GM21515 (cell line): Measurements from ENCODE around the gene GNAT3.

Experiments used
- ATAC-seq: cut with Tn5 transposase; IDR thresholded peaks from one replicate; pipeline ENCODE4 v1.9.1; 2021; ENCODE audit not compliant: unreplicated experiment

Gene GNAT3

GRCh38 chr7:80505900-80506500 is 5.9 kb downstream of the GNAT3 start:
- no peak for ATAC-seq

- no peak for ATAC-seq
Measured at GRCh38 chr7:80500325-80500724, 11.5 kb downstream of the GNAT3 start.

- no peak for ATAC-seq
Measured at GRCh38 chr7:80499350-80499953, 12.4 kb downstream of the GNAT3 start.

- ATAC-seq = no peak
Measured at GRCh38 chr7:80498481-80499349, 13.1 kb downstream of the GNAT3 start.

- no peak for ATAC-seq
Measured at GRCh38 chr7:80496586-80496985, 15.3 kb downstream of the GNAT3 start.

GRCh38 chr7:80493121-80493849 is 18.6 kb downstream of the GNAT3 start:
- ATAC-seq = no peak

- no peak for ATAC-seq
Measured at GRCh38 chr7:80491462-80491861, 20.4 kb downstream of the GNAT3 start.

- ATAC-seq = no peak
Measured at GRCh38 chr7:80488851-80489370, 23.0 kb downstream of the GNAT3 start.

- ATAC-seq = no peak
Measured at GRCh38 chr7:80488406-80488805, 23.5 kb downstream of the GNAT3 start.

- no peak for ATAC-seq
Measured at GRCh38 chr7:80485721-80486120, 26.1 kb downstream of the GNAT3 start.

- no peak for ATAC-seq
Measured at GRCh38 chr7:80482950-80483349, 28.9 kb downstream of the GNAT3 start.

- ATAC-seq = no peak
Measured at GRCh38 chr7:80481196-80481884, 30.5 kb downstream of the GNAT3 start.

GRCh38 chr7:80480566-80480965 is 31.3 kb downstream of the GNAT3 start:
- no peak for ATAC-seq

GRCh38 chr7:80478683-80479082 is 33.2 kb downstream of the GNAT3 start:
- ATAC-seq = no peak

- ATAC-seq = no peak
Measured at GRCh38 chr7:80476035-80476434, 35.8 kb downstream of the GNAT3 start.

GRCh38 chr7:80475383-80475782 is 36.5 kb downstream of the GNAT3 start:
- ATAC-seq = no peak

- no peak for ATAC-seq
Measured at GRCh38 chr7:80473751-80474150, 38.1 kb downstream of the GNAT3 start.

GRCh38 chr7:80472491-80473200 is 39.2 kb downstream of the GNAT3 start:
- no peak for ATAC-seq

GRCh38 chr7:80468931-80469714 is 42.7 kb downstream of the GNAT3 start:
- no peak for ATAC-seq
